Ovary (tissue), 3 donors: ENCODE data around the gene TTLL10.

Source experiments
- EP300 ChIP-seq: sonication (generic); formaldehyde crosslinking; IDR thresholded peaks from one replicate; pipeline ENCODE4 v1.6.1; 2017; ENCODE audit warnings: antibody characterized with exemption
- POLR2A ChIP-seq: fragments of 450-650 bp; IDR thresholded peaks from one replicate; pipeline ENCODE4 v1.6.1; 2017; ENCODE audit warnings: antibody characterized with exemption, mild to moderate bottlenecking, moderate library complexity
- TF ChIP-seq, protein P1 (sequence below), 3 donors: fragments of 450-650 bp in 2 of 3; fragments of 200-600 bp in 1 of 3; IDR thresholded peaks; one replicate each; pipeline versions ENCODE4 v1.5.1 to v1.8.0; 2016 to 2022; ENCODE audit warnings: antibody characterized with exemption in 3 of 3, mild to moderate bottlenecking in 1 of 3
- donor health status: DM: no; HTN: no; CAD: no.

DNA sequence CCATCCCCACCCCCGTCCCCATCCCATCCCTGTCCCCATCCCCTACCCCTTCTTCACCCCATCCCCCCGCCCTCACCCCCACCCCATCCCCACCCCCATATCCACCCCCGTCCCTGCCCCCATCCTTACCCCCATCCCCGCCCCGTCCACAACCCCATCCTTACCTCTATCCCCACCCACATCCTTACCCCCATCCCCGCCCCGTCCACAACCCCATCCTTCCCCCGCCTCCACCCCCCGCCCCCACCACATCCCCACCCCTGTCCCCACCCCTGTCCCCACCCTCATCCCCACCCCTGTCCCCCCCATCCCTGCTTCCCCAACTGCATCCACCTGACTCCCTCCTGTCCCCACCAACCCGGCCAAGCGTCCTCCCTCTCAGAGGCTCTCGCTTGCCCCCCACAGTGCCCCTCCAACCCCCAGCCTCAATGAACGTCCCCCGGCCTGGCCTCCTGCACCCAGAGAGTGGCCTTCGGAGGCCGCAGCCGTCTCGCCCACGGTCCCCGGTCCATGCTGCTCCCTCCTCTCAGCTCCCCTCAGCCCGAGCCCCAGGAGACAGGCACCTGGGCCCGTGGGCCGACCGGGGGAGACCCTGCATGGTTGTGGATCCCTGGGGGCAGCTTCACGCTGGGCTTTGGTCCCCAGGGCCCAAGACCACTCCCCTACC is 32.3 kb upstream of the TTLL10 start:
- TF ChIP-seq, protein P1, sequence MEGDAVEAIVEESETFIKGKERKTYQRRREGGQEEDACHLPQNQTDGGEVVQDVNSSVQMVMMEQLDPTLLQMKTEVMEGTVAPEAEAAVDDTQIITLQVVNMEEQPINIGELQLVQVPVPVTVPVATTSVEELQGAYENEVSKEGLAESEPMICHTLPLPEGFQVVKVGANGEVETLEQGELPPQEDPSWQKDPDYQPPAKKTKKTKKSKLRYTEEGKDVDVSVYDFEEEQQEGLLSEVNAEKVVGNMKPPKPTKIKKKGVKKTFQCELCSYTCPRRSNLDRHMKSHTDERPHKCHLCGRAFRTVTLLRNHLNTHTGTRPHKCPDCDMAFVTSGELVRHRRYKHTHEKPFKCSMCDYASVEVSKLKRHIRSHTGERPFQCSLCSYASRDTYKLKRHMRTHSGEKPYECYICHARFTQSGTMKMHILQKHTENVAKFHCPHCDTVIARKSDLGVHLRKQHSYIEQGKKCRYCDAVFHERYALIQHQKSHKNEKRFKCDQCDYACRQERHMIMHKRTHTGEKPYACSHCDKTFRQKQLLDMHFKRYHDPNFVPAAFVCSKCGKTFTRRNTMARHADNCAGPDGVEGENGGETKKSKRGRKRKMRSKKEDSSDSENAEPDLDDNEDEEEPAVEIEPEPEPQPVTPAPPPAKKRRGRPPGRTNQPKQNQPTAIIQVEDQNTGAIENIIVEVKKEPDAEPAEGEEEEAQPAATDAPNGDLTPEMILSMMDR (IDR thresholded peaks at IDR 0.05), result no peak
- TF ChIP-seq EP300 (no peak), POLR2A (no peak)
